GM18951 (cell line): Measurements from ENCODE around the gene PSMD6.

Experiments used
- POLR2A ChIP-seq: IDR thresholded peaks from 4 replicates; pipeline ENCODE4 v1.6.1; 2011; ENCODE audit warnings: mild to moderate bottlenecking; ENCODE audit not compliant: insufficient read length, insufficient read depth; ENCODE audit errors: extremely low read depth
- in situ Hi-C: fragments of 300-500 bp; cut with MboI; formaldehyde crosslinking; loops from one replicate; pipeline ENCODE4 v1.12.0; 2022; ENCODE audit warnings: low sequenced_read_pairs, mixed read lengths, inconsistent platforms; ENCODE audit not compliant: unreplicated experiment

Gene PSMD6

GRCh38 chr3:64009528-64009927 is 13.8 kb downstream of the PSMD6 start:
- in situ Hi-C loops: loop anchor here (25.0 kb wide), 1 partner anchor 647 kb away; no protein-coding TSS in a partner anchor
- no peak for TF ChIP-seq POLR2A

- TF ChIP-seq POLR2A: no peak
- in situ Hi-C loops: loop anchor here (25.0 kb wide), 1 partner anchor 646 kb away; no protein-coding TSS in a partner anchor
Observed at GRCh38 chr3:64008487-64009351, 14.6 kb downstream of the PSMD6 start.

- TF ChIP-seq POLR2A: no peak
- in situ Hi-C loops: loop anchor here (25.0 kb wide), 1 partner anchor 646 kb away; no protein-coding TSS in a partner anchor
Observed at GRCh38 chr3:64008017-64008416, 15.3 kb downstream of the PSMD6 start.

- no peak for TF ChIP-seq POLR2A
- in situ Hi-C loops: loop anchor here (25.0 kb wide), 1 partner anchor 641 kb away; no protein-coding TSS in a partner anchor
Observed at GRCh38 chr3:64003589-64003988, 19.7 kb downstream of the PSMD6 start.

GRCh38 chr3:64002233-64002632 is 21.1 kb downstream of the PSMD6 start:
- in situ Hi-C loops: loop anchor here (25.0 kb wide), 1 partner anchor 640 kb away; no protein-coding TSS in a partner anchor
- TF ChIP-seq POLR2A: no peak

- in situ Hi-C loops: loop anchor here (25.0 kb wide), 1 partner anchor 638 kb away; no protein-coding TSS in a partner anchor
- no peak for TF ChIP-seq POLR2A
Observed at GRCh38 chr3:64000453-64001055, 22.7 kb downstream of the PSMD6 start.

GRCh38 chr3:63998852-63999754 is 24.2 kb downstream of the PSMD6 start:
- in situ Hi-C loops: no loop called here
- TF ChIP-seq POLR2A: no peak

- in situ Hi-C loops: no loop called here
- no peak for TF ChIP-seq POLR2A
Observed at GRCh38 chr3:63995086-63995485, 28.2 kb downstream of the PSMD6 start.

- no peak for TF ChIP-seq POLR2A
- in situ Hi-C loops: no loop called here
Observed at GRCh38 chr3:63993653-63994079, 29.6 kb downstream of the PSMD6 start.

GRCh38 chr3:63992516-63993209 is 30.6 kb downstream of the PSMD6 start:
- in situ Hi-C loops: no loop called here
- TF ChIP-seq POLR2A: no peak

GRCh38 chr3:63991666-63992065 is 31.6 kb downstream of the PSMD6 start:
- in situ Hi-C loops: no loop called here
- TF ChIP-seq POLR2A: no peak

- in situ Hi-C loops: no loop called here
- no peak for TF ChIP-seq POLR2A
Observed at GRCh38 chr3:63990733-63991132, 32.6 kb downstream of the PSMD6 start.
